GM21526 (cell line): Measurements from ENCODE around the gene ARAP2.
A peak's percentile ranks its signal among the peaks of the same experiment; 100 is the strongest.

Experiments used
- ATAC-seq: cut with Tn5 transposase; IDR thresholded peaks from one replicate; pipeline ENCODE4 v1.9.1; 2021; ENCODE audit warnings: moderate library complexity; ENCODE audit not compliant: unreplicated experiment, low FRiP score

The ARAP2 gene

DNA sequence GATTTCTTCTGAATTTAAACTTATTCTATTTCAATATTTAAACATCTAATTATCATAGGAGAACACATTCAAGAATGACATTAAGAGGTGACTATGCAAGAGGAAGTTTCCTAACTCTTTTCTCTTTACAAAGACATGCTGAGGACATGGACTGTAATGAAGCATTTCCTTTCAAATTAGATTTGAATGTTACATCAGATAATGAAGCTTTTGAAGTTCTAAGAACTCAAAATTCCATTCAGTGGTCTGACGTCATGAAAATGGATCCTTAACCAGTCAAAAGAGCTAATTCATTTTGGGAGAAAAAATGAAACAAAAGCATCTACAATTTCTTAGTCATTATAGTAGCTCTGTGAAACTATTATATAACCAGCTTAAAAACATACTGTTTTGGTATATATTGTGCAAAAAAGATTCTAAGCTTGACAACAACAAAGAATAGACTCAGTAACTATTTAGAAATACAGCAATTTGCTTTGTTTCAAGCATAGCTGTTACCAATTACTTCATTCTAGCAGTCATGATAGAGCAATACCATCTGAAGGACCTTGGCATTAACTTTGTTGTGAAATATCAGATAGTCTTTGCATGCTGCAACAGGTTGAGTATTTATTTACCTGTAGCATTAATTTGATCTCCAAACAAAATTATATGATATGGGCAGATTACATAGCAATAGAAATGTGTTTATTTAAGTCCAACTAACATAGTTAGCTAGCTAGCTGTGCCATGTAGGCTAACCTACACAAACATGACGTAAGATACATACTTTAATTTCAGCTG, 23.4 kb upstream of the ARAP2 start:
- ATAC-seq: no peak

DNA sequence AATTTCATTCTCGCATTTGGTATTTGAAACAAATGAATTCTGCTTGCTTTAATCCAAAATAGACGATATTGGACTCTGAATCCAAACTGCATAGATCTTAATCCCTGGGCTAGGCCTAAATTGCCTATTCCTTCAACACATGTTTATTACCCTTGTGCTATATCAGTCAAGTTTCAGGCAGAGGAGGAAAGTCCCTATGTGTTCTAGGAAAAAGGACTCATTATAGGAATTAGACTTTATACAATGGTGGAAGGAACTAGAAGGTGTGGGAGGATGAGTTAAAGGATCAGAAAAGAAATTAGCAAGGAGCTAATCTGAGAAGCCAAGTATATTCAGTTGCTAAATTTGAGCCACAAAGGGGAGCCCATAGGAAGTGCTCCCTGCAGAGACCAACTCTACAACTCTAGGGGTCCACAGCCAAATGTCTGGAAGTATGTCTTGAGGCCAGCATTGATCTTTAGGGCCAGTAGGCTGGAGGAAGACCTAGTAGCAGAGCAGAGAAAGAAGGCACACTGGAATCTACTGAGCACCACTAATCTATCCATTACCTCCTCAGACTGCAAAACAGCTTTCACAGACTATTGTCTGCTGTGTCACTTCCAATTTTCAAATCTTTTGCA, 20.0 kb upstream of the ARAP2 start:
- ATAC-seq: no peak

DNA sequence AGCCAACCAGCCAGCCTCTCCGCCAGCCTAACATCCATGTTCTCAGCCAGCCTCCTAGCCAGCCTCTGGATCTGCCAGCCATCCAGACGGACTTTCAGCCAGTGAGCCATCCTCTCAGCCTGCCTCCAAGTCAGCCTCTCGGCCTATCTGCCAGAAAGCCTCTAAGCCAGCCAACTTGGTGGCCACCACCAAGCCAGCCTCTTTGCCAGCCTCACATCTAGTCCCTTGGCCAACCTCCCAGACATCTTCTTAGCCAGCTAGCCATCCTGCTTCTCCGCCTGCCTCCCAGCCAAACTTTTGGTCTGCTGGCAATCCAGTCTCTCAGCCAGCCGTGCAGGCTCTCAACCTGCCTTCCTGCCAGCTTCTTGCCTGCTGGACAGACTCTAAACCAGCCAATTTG, 16.4 kb upstream of the ARAP2 start:
- no peak for ATAC-seq

DNA sequence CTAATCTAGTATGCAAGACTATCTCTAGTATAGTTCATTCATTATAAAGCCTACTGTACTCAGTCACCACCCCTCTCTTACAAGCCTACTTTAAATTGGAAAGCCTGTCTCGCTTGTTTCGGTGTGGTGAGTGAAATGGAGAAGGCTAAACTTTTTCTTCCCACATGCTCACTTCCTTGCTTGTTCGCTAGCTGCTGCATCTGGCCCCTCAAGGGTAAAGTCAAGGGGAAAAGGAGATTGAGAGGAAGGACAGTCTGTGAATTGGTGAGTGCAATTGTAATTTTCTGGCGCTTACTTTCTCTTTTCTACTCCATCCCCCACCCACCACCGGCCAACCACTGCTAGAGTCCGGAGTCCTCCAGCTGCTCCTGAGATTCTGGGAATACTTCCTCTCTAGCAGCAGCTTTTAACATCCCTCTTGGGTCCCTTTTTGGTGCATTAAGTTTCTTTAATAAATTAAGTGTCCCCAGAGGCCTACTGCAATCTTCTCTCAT, 12.1 kb upstream of the ARAP2 start:
- ATAC-seq: peak; percentile 63

DNA sequence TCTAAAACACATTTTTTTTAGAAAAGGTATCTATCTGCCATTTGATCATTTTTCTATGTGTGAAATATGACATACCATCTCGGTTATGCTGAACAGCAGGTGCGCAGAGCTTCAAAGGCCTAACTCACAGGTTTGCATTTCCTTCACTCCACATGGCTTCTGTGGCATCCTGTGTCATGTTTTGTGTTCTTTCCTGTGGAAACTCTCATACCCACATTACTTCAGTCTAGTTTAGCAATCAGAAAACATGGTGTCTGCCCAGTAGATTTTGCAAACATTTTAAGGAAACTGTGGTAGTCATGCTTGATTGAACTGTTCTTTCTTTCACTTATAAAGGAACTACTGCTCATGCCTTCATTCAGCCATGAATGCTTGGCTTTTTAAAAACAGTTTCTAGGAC, 11.3 kb upstream of the ARAP2 start:
- ATAC-seq: peak; percentile 74

DNA sequence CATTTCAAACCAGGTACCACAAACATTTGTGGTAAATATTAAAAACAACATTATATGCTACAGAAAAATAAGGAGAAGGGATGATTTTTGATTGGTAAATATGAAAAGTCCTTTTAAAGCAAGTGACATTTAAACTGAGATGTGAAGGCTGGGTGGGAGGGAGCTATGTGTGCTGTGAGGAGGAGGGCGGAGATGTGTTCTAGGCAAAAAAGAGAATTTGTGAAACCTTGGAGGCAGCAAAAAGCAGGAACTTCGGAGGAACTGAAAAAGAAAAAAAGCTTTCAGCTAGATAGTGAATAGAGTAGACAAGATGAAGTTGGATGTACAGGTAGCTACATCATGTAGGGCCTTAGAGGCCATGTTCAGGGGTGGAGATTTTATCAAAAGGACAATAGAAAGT, 10.1 kb upstream of the ARAP2 start:
- ATAC-seq: no peak

DNA sequence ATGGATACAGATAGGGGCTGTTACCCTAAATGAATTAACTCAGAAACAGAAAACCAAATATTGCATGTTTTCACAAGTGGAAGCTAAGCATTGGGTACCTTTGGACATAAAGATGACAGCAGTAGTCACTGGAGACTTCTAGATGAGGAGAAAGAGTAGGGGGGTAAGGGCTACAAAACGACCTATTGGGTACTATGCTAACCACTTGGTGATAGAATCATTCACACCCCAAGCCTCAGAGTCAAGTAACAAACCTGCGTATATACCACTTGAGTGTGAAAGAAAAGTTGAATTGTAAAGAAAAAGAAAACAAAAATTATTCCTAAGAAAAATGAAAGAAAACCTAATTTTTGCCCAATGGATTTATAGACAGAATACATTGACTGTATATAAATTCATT, 7.7 kb upstream of the ARAP2 start:
- ATAC-seq: no peak

DNA sequence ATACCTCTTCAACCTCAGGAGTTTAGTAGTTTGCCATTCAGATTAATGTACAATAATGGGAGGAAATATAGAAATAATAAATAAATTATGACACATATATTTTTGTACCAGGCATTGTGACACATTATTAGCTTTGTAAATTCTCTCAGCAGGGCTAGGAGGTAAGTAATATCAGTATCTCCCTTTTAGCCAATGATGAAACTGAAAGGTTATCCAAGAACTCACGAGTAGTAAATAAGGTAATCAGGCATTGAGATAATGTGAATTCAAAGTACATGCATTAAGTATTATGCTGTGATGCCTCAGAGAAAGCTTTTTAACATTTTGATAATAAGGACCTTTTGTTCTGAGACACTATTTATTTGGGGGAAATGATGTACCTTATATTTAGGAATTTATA, 5.3 kb upstream of the ARAP2 start:
- ATAC-seq: no peak

DNA sequence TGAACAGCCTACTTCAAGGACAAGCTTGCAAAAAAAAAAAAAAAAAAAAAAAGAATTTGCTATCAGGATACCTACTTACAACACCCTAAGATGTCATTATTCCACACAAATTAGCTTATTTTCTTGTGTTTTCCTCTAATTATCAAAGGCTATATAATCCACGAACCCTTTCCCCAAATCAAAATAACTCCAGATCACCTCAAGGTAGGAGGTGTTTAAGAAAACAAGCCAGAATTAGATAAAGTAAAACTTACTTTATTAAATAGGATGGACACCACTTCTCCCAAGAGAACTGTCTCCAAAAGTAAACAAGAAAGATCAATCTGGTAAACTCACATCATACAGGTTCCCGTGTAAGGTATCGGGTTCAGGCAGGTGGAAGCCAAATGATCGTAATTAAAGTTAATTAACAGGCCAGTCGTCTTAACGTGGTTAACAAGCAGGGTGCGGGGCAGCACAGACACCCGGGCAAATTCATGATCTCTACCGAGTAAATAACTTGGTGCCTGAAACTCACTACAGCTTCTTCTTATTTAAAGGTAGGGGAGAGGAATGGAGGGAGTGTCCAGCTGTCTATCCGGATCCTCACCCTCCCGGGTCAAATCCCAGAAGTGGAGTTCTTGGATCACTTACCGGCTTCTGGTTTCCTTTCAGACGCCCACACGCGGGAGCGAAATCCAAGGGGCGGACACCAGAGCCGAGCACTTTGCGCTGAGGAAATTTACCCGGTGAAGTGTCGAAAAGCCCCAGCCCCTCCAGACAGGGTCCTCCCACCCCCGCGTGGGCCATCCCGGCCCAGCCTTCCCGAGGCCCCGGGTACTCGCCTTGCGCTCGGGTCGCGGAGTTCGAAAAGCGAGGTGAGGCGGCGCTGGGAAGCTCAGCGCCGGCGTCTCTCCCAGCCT, 708 bp downstream of the ARAP2 start:
- peak; percentile 29 for ATAC-seq

DNA sequence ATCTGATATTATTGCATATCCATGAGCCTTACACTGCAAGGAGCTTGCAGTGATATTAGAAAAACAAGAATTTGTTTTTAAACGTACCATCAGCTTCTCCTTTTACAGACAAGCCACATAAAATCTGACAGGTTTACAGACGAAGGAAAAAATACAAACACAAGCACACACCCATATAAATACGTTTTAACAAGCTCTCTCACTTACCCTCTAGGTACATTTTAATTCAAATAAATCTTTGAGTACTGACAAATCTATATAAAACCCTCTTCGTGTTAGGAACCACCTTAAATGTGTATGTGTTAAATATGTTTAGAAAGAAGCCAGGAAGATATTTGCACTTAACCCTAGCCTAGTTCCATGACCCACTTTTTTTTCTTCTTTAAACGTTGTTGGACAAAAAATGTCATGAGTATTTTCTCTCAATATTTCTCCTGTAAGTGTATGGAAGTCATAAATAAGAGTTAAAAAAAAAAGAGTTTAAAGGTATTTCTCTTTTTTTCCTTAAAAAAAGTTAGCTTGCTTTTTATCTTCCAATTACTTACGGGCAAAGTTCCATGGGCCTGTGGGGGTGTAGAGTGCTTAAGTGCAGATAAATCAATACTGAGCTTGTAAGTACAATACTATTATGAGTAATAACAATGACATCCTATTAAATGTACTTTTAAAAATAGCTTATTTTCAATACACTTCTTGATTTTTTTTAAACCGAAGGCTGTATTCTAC, 1.5 kb downstream of the ARAP2 start:
- ATAC-seq: no peak

DNA sequence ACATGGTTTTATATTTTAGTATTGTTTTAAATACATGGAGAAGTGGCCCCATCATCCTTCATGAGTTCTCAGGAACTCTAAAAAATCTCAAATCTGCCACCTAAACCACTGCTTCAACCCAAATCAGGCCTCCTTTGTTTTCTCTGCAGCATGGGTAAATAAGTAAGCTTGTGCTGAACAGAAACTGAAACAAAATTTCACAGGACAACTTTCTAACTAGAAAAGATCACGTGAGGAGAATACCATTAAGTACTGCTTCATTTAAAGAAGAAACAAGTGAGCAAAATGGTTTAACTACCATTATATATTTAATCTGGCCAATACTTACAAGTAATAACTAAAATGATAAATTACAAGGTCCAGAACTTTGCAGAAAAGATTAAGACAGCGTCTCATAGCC, 2.5 kb downstream of the ARAP2 start:
- ATAC-seq: peak; percentile 48

DNA sequence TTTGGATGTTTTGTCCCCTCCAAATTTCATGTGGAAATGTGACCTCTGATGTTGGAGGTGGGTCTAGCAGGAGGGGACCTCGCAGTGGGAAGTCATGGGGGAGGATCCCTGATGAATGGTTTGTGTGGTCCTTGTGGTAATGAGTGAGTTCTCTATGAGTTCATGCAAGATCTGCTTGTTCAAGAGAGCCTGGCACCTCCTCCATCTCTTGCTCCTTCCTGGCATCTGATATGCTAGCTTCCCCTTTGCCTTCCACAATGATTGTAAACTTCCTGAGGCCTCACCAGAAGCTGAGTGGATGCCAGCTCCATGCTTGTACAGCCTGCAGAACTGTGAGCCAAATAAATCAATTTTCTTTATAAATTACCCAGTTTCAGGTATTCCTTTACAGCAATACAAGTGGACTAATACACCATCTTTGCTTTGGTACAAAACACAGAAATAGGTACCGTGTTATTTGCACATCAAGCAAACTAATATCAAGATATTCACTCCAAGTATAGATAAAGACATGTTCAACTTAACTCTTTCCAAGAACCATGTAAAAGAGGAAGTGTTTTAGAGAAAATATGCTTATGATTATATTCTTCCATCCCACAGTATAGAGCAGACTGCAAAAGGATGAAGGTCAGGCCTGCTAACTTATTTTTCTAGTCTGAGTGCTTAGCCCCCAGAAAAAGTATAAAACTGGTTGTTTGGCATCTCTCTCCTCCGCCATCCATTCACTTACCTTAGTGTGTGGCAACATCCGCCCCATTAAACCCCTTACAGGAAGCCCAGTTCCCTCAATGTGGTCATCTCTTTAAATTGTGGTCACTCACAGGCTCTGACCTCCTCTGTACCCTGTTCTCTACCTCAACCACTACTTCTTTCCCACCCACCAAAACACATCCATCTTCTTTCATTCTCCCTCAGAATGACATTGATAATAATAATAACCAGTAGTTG, 6.7 kb downstream of the ARAP2 start:
- no peak for ATAC-seq

DNA sequence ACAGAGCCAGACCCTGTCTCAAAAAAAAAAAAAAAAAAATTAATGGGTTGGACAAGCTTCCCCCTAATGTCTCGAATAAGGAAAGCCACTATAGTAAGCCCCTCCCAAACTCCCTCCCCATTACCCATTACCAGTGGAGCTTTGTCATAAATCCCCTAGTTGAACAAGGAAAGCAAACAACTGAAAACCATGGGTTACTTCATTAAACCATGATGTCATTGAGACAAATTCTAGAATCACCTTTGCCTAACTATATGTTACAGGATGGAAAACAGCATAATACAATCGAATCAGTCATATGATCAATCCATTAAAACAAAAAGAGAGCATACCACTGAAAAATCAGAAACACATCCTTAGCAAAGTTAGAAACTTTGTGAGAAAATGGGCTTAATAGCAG, 8.2 kb downstream of the ARAP2 start:
- no peak for ATAC-seq

DNA sequence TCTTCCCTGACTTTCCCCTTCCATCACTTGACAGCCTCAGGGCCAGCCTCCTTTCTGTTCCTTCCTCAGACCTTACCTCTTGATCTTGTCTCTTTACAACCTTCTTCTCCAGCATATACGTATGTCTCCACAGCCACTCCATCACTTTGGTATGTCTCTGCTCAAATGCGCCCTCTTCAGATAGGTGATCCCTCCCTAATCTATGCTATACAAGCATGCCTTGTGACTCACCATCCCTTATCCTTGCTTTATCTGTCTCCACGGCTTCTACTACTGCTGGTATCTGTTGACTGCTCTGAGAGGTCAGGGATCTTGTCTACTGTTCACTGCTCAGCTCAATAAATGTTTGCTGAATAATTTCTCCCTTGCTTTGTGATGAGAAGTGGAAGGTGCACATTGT, 9.0 kb downstream of the ARAP2 start:
- no peak for ATAC-seq

DNA sequence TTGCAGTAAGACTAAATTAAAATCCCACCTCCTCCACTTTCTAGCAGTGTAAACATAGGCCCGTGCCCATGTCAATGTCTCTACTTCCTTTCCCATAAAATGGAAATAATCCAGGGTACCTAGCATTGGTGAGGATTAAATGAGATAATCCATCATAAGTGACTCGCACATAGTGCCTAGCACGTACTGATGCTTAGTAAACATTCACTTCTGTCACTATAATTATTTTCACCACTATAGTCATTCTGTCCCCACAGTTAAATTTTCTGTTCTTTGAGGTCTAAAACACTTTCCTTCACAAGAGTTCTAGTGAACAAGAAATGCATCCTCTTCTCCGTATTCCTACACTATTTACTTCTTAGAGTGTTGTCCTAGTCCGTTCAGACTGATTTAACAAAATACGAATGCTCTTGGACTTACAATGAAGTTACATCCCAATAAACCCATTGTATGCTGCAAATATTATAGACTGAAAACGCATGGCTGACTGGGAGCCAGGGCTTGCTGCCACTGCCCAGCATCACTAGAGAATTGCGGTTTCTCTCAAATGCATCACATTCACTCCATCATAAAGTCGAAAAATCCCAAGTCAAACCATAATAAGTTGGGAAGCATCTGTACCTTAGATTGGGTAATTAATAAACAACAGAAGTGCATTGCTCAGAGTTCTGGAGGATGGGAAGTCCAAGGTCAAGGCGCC, 10.6 kb downstream of the ARAP2 start:
- no peak for ATAC-seq

DNA sequence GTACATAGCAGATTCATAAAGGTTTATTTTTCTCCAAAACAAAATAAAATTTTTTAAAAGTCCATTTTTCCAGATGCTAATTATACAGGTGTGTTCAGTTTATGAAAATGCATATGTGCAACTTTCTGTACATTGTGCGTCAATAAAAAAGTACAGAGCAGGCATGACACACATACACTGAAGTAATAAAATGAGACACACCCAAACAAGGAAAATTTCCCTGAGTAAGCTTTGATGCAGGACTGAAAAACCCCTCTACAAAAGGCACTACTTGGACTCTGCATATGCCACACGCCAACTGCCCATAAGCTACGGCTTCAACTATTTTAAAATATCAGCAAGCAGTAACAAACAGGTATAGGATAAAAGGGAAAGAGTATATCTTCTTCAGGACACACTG, 13.8 kb downstream of the ARAP2 start:
- no peak for ATAC-seq

DNA sequence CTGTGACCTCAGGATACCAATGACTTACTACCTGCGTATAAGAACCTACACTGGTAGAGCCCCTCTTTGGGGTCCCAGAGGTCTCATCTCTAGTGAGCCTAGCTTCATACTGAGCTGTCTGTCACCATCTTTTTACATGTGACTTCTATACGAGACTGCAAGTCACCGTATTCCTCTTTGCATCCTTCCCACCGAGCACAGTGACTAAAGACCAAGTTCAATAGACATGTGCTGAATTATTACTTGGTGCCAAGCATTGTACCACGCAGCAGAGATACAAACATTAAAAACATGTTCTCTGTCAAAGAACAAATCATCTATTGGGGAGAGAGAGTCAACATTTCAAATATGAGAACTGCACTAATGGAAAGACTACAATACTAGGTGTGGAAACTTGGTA, 16.4 kb downstream of the ARAP2 start:
- no peak for ATAC-seq

DNA sequence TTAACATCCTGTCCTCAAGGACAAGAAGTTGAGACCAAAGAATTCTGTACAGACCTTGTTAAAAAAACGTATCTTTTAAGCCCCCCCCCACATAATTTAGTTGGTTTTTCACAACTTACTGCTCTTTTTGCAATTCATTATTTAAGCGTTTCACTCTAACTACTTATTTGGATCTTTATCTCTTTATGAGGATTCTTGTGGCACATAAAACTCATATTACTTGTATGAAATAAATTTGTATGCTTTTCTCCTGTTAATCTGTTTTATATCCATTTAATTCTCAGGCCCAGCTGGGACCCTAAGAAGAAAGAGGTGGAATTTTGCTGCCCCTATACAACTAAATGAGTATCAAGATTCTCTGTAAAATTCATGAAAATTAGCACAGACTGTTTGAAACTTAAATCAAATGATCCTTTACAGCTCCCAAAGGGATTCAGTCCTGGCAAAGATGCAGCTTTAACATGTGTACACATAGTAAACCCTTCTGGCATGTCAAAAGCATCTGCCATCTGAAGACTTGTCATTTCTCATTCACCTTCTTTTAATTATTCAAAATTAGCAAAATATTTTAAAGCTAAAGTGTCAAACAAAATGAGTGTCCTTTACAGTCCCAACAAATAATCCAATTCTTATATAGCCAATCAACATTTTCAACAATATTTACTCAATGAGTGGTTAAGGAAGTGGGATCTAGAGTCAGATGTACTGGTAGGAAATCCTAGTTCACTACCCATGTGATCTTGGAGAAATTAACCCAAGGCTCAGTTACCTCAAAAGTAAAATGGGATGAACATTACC, 17.7 kb downstream of the ARAP2 start:
- no peak for ATAC-seq
